ENCODE data around the gene COG2. TPM values are rescaled to one million over a fixed set of nuclear protein-coding genes. Genes with fewer than 3 reads are reported as not detected.

Gene COG2
- total RNA-seq, 1 experiment from 2014 or later: 51.0 TPM

GRCh38 chr1:230737622-230738262, 95.5 kb downstream of the COG2 start:
- no peaks in the 10 kb centered on the region for H3K79me2 ChIP-seq (ENCODE audit: low read length)
- H3K27me3 ChIP-seq (ENCODE audit: low read length): no peaks in the 10 kb centered on the region
- no peak overlapping the region for H3K4me3 ChIP-seq (ENCODE audit: low read length)
- POLR2A ChIA-PET (ENCODE audit: unreplicated experiment): no interaction called here
- TF ChIP-seq CTCF (conservative IDR thresholded peaks at IDR 0.05; ENCODE audit: low read depth, low read length) (no peak), EZH2 (IDR thresholded peaks at IDR 0.05; ENCODE audit: low read length, unreplicated experiment) (no peak), EZH2phosphoT487 (IDR thresholded peaks at IDR 0.05; ENCODE audit: borderline replicate concordance, low read length) (no peak)
- ATAC-seq: no peak
- no peak overlapping the region for H3K9ac ChIP-seq (ENCODE audit: low read length)
- intact Hi-C loops (cut with micrococcal nuclease): no loop called here
- H3K4me2 ChIP-seq (ENCODE audit: low read length): no peak overlapping the region
- no peaks in the 10 kb centered on the region for H3K9me2 ChIP-seq (replicated peaks; ENCODE audit: low read length)
- BruUV-seq (replicated peaks): no TSS peak
- DNase-seq: no peak
- no peak overlapping the region for H2AFZ ChIP-seq (ENCODE audit: low read length)
- no peaks in the 10 kb centered on the region for H3K9me3 ChIP-seq (ENCODE audit: low read length)
- CTCF ChIA-PET: no interaction called here
- H3F3A ChIP-seq (ENCODE audit: low read length, unreplicated experiment): no peaks in the 10 kb centered on the region
- peaks cover 5% of the 10 kb centered on the region; the same call in 1 of the 2 replicates for H3K4me1 ChIP-seq (ENCODE audit: insufficient read depth, low read length)
- H3K36me3 ChIP-seq (ENCODE audit: low read depth, low read length): no peaks in the 10 kb centered on the region
- no peaks in the 10 kb centered on the region for H4K20me1 ChIP-seq (ENCODE audit: low read length)
- no peak overlapping the region for H3K27ac ChIP-seq (ENCODE audit: low read length)

GRCh38 chr1:230739564-230740290, 97.4 kb downstream of the COG2 start:
- H3K4me1 ChIP-seq (ENCODE audit: insufficient read depth, low read length): peaks cover 15% of the 10 kb centered on the region
- ChIA-PET POLR2A (ENCODE audit: unreplicated experiment) (no interaction called here), CTCF (no interaction called here)
- H3K9ac ChIP-seq (ENCODE audit: low read length): no peak overlapping the region
- TF ChIP-seq EZH2phosphoT487 (IDR thresholded peaks at IDR 0.05; ENCODE audit: borderline replicate concordance, low read length) (no peak), CTCF (conservative IDR thresholded peaks at IDR 0.05; ENCODE audit: low read depth, low read length) (no peak), EZH2 (IDR thresholded peaks at IDR 0.05; ENCODE audit: low read length, unreplicated experiment) (no peak)
- H3K36me3 ChIP-seq (ENCODE audit: low read depth, low read length): no peaks in the 10 kb centered on the region
- H2AFZ ChIP-seq (ENCODE audit: low read length): no peak overlapping the region
- no peaks in the 10 kb centered on the region for H3K27me3 ChIP-seq (ENCODE audit: low read length)
- H3K4me2 ChIP-seq (ENCODE audit: low read length): no peak overlapping the region
- ATAC-seq (no peak), DNase-seq (no peak)
- no peaks in the 10 kb centered on the region for H3K79me2 ChIP-seq (ENCODE audit: low read length)
- no peak overlapping the region for H3K4me3 ChIP-seq (ENCODE audit: low read length)
- H3K9me2 ChIP-seq (replicated peaks; ENCODE audit: low read length): no peaks in the 10 kb centered on the region
- intact Hi-C loops (cut with micrococcal nuclease): loop anchor here (5.0 kb wide), 1 partner anchor 57 kb away; no protein-coding TSS in a partner anchor
- no peaks in the 10 kb centered on the region for H3F3A ChIP-seq (ENCODE audit: low read length, unreplicated experiment)
- no peak overlapping the region for H3K27ac ChIP-seq (ENCODE audit: low read length)
- no peaks in the 10 kb centered on the region for H4K20me1 ChIP-seq (ENCODE audit: low read length)
- H3K9me3 ChIP-seq (ENCODE audit: low read length): no peaks in the 10 kb centered on the region
- BruUV-seq (replicated peaks): no TSS peak

Other genes with a start within 250 kb of the COG2 start
- under 0.01 TPM in 1 of 2 replicates, not detected in the other for gene PGBD5, start 216.1 kb upstream of the COG2 start, total RNA-seq (2014; rRNA removed)
- gene AGT, start 71.6 kb downstream of the COG2 start, total RNA-seq (2014; rRNA removed): 0.35 TPM in 1 of 2 replicates, not detected in the other
- not detected in 2 replicates for gene CAPN9, start 104.9 kb downstream of the COG2 start, total RNA-seq (2014; rRNA removed)
- 24.5 and 24.8 TPM in 2 replicates for gene C1orf198, start 226.0 kb downstream of the COG2 start, total RNA-seq (2014; rRNA removed)